BJ (cell line): ENCODE measurements around the gene SBNO2. TPM values are rescaled to one million over a fixed set of nuclear protein-coding genes. Genes with fewer than 3 reads are reported as not detected.

Experiments used
- CTCF ChIA-PET: fragments of 350-600 bp; formaldehyde crosslinking; extraction: SDS; loops from one replicate; lab custom pipeline; 2021; ENCODE audit warnings: antibody characterized with exemption, inconsistent platforms; lab: Yijun Ruan, JAX
- POLR2A ChIA-PET: fragments of 300-600 bp; sonication (Branson Sonifier 250); formaldehyde crosslinking; extraction: SDS; loops from one replicate; lab custom pipeline; 2021; ENCODE audit warnings: antibody characterized with exemption; lab: Charles Lee
- DNase-seq: peaks from one replicate; pipeline ENCODE4 v3.0.0-alpha.2; 2011; ENCODE audit warnings: low read depth
- H3K27me3 ChIP-seq: 2 replicates; pipeline ENCODE4 v1.6.0; 2011; ENCODE audit warnings: low read length; ENCODE audit not compliant: control insufficient read depth, insufficient read depth
- H3K36me3 ChIP-seq: 2 replicates; pipeline ENCODE4 v1.5.1; 2011; ENCODE audit warnings: low read length; ENCODE audit not compliant: control insufficient read depth, insufficient read depth
- H3K4me3 ChIP-seq: 2 replicates; pipeline ENCODE4 v1.5.1; 2011; ENCODE audit warnings: low read depth, mild to moderate bottlenecking, control low read depth, low read length
- polyA plus RNA-seq: library from polyadenylated mRNA; depleted of rRNA; stranded (reverse); fragments of >200 nt; gene quantifications from 2 replicates; pipeline ENCODE4 v1.2.3, GENCODE V29; 2011
- TF ChIP-seq, protein P1 (sequence below): IDR thresholded peaks from 2 replicates; pipeline ENCODE4 v1.5.1; 2011; ENCODE audit warnings: low read depth, mild to moderate bottlenecking, control low read depth, inconsistent platforms, low read length, moderate library complexity; ENCODE audit not compliant: insufficient read depth

SBNO2 gene
- polyA plus RNA-seq, 1 experiment, result 26.1 TPM

GRCh38 chr19:1183543-1184172 is 9.6 kb upstream of the SBNO2 start:
- CTCF ChIA-PET, result no interaction called here
- TF ChIP-seq, protein P1, sequence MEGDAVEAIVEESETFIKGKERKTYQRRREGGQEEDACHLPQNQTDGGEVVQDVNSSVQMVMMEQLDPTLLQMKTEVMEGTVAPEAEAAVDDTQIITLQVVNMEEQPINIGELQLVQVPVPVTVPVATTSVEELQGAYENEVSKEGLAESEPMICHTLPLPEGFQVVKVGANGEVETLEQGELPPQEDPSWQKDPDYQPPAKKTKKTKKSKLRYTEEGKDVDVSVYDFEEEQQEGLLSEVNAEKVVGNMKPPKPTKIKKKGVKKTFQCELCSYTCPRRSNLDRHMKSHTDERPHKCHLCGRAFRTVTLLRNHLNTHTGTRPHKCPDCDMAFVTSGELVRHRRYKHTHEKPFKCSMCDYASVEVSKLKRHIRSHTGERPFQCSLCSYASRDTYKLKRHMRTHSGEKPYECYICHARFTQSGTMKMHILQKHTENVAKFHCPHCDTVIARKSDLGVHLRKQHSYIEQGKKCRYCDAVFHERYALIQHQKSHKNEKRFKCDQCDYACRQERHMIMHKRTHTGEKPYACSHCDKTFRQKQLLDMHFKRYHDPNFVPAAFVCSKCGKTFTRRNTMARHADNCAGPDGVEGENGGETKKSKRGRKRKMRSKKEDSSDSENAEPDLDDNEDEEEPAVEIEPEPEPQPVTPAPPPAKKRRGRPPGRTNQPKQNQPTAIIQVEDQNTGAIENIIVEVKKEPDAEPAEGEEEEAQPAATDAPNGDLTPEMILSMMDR, result no peak
- H3K36me3 ChIP-seq, result no peaks in the 10 kb centered on the region
- POLR2A ChIA-PET, result no interaction called here
- no peaks in the 10 kb centered on the region for H3K27me3 ChIP-seq
- H3K4me3 ChIP-seq, result no peak overlapping the region
- DNase-seq, result no peak

DNA sequence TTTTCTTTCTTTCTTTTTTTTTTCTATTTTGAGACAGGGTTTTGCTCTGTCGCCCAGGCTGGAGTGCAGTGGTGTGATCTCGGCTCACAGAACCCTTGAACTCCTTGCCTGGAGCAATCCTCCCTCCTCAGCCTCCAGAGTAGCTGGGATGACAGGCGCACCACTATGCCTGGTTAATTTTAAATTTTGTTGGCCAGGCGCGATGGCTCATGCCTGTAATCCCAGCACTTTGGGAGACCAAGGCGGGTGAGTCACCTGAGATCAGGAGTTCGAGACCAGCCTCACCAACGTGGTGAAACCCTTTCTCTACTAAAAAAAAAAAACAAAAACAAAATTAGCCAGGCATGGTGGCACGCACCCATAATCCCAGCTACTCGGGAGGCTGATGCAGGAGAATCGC is 8.7 kb upstream of the SBNO2 start:
- DNase-seq, result no peak
- POLR2A ChIA-PET, result no interaction called here
- TF ChIP-seq, protein P1, result no peak
- H3K36me3 ChIP-seq, result no peaks in the 10 kb centered on the region
- H3K27me3 ChIP-seq, result no peaks in the 10 kb centered on the region
- no peak overlapping the region for H3K4me3 ChIP-seq
- CTCF ChIA-PET, result interaction anchor here (1.0 kb wide), 1 partner anchor 11 kb away, joined by 5 read pairs; no protein-coding TSS in a partner anchor

DNA sequence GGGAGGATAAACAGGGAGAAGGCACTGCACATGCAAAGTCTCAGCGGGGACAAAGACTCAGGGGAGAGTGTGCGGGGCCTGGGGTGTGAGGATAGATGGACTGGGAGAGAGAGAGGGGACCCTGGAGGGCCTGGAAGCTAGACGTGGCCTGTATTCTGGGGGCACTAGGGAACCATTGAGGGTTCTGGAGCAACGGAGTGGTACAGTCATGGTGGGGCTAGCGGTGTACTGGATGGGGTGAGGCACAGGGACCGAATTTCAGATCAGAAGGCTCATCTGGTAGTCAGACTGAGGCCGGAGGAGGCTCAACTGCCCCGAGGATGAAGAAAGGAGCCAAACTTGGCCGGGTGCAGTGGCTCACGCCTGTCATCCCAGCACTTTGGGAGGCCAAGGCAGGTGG is 8.0 kb upstream of the SBNO2 start:
- DNase-seq, result no peak
- TF ChIP-seq, protein P1, result no peak
- CTCF ChIA-PET, result interaction anchor here (1.0 to 1.9 kb wide), 2 partner anchors 12 to 69 kb away, joined by 5 to 9 read pairs; no protein-coding TSS in a partner anchor
- Histone ChIP-seq H3K27me3 (no peaks in the 10 kb centered on the region), H3K4me3 (no peak overlapping the region), H3K36me3 (no peaks in the 10 kb centered on the region)
- POLR2A ChIA-PET, result no interaction called here

GRCh38 chr19:1181606-1182005 is 7.5 kb upstream of the SBNO2 start:
- TF ChIP-seq, protein P1, result no peak
- CTCF ChIA-PET, result interaction anchor here (1.4 to 1.9 kb wide), 2 partner anchors 68 to 85 kb away, joined by 3 to 9 read pairs; no protein-coding TSS in a partner anchor
- H3K4me3 ChIP-seq, result no peak overlapping the region
- DNase-seq, result no peak
- no peaks in the 10 kb centered on the region for H3K36me3 ChIP-seq
- POLR2A ChIA-PET, result interaction anchor here (0.7 kb wide), 1 partner anchor 11 kb away, joined by 13 read pairs; no protein-coding TSS in a partner anchor
- no peaks in the 10 kb centered on the region for H3K27me3 ChIP-seq

- DNase-seq, result peak; percentile 86
- Histone ChIP-seq H3K4me3 (no peak overlapping the region), H3K36me3 (no peaks in the 10 kb centered on the region), H3K27me3 (no peaks in the 10 kb centered on the region)
- TF ChIP-seq, protein P1, result peak; percentile 35
- CTCF ChIA-PET, result interaction anchor here (0.8 to 2.9 kb wide), 6 partner anchors 9 to 176 kb away, joined by 3 to 12 read pairs (median 4); no protein-coding TSS in a partner anchor
- POLR2A ChIA-PET, result no interaction called here
These were observed 3.5 kb upstream of the SBNO2 start for GRCh38 chr19:1177322-1178114.
